Measurements from ENCODE around the gene MAP7D1.
"Not testable (repeated sequence)": the region's sequence is repeated elsewhere in the genome, so short reads cannot be mapped to it uniquely, and the experiment has no call there.

The MAP7D1 gene

DNA sequence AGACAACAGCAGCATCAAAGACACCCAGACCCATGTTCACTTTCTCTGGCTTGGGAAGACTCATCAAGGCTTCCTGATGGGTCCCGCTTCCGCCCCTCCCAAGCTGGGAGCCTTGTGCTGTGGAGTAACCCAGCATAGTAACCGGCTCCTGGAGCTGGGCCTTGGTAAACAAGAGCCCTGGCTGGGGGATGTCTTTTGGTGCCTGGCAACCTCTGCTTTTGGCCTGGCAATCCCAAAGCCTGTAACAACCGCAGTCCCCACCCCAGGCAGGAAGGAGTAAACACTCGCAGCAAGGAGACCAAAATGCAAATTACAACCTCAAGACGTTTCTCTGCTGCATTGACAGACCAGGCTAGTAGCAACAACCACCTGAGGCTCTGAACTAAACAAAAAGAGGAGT, 51.4 kb downstream of the MAP7D1 start:
- no peak for DNase-seq

DNA sequence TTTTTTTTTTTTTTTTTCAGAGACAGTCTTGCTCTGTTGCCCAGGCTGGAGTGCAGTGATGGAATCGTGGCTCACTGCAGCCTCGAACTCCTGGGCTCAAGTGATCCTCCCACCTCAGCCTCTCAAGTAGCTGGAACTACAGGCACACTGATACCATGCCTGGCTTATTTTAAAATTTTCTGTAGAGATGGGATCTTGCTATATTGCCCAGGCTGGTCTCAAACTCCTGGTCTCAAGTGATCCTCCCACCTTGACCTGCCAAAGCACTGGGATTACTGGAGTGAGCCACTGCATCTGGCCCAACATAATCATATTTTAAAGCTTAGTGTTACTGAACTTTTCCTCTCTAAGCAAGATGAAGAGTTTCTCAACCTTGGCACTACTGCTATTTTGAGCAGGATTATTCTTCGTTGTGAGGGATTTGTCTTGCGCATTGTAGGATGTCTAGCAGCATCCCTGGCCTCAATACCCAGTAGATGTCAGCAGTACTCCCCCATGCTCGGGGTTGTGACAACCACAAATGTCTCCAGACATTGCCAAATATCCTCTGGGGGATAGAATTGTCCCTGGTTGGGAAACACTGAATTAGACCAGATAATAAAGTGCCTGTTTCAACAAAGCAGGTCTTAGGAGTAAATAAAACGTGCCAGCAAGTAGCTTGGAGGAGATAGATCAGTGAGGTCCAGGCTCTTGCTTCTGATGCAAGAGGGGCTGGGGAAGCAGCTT, 53.2 kb downstream of the MAP7D1 start:
- no peak for DNase-seq

DNA sequence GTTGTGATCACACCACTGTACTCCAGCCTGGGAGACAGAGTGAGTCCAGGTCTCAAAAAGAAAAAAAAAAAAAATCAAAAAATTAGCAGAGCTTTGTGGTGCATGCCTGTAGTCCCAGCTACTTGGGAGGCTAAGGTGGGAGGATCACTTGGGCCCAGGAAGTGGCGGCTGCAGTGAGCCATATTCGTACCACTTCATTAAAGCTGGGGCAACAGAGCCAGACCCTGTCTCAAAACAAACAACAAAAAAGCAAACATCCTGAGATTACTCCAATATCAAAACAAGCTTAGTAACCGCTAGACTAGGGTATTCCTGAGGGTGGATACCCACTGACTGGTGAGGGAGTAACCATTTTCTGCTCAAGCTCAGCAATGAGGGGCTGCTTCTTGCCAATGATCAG, 55.3 kb downstream of the MAP7D1 start:
- DNase-seq: no peak

DNA sequence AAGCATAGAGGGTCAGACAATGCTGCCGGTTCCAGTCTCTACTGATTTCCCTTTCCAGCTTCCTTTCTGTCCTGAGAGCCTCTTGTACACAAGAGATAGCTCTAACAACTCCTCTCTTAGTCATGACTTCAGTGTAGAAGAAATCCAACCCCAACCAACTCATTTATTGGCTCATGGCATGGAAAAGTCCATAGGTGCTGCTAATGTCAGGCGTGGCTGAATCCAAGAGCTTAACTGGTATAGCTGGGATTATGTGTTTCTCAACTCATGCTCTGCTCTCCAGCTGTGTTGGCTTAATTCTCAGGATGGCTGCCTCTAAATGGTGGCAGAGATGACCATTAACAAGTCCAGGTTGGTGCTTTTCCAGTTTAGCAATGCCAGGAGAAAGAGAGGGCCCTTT, 55.9 kb downstream of the MAP7D1 start:
- DNase-seq: no peak

DNA sequence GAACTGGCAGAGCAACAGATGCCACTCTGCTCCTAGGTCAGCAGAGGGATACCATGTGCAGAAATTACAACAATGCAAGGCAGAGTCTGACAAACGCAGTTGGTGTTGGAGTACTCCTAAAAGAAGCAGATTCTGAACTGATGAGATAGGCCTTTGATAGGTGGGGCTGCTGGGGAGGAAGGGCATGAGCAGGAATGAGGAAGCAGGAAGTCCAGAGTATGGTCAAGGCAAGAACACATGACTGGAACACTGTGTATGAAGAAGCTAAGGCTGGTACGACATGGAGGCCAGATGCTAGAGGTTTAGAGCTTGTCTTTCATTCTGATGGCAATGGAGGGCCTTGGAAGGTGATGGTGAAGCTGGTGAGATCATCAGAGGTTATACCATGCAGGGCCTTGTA, 56.8 kb downstream of the MAP7D1 start:
- no peak for DNase-seq

DNA sequence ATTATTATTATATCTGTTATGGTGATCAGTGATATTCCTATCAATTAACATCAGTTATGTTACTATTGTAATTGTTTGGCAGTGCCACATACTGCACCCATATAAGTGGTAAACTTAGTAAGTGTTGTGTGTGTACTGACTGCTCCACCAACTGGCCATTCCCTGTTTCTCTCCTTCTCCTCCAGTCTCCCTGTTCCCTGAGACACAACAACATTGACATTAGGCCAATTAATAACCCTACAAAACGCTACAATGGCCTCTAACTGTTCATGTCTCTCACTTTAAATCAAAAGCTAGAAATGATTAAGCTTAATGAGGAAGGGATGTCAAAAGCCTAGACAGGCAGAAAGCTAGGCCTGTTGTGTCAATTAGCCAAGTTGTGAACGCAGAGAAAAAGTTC, 61.7 kb downstream of the MAP7D1 start:
- DNase-seq: no peak

DNA sequence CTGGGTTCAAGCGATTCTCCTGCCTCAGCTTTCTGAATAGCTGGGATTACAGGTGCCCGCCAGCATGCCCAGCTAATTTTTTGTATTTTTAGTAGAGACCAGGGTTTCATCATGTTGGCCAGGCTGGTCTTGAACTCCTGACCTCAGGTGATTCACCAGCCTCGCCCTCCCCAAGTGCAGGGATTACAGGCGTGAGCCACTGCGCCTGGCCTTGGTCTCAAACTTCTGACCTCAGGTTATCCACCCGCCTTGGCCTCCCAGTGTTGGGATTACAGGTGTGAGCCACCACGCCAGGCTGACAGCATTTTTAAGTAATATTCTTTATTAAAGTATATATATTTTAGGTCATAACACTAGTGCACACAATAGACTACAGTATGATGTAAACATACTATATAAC, 65.9 kb downstream of the MAP7D1 start:
- DNase-seq: not testable (repeated sequence)

DNA sequence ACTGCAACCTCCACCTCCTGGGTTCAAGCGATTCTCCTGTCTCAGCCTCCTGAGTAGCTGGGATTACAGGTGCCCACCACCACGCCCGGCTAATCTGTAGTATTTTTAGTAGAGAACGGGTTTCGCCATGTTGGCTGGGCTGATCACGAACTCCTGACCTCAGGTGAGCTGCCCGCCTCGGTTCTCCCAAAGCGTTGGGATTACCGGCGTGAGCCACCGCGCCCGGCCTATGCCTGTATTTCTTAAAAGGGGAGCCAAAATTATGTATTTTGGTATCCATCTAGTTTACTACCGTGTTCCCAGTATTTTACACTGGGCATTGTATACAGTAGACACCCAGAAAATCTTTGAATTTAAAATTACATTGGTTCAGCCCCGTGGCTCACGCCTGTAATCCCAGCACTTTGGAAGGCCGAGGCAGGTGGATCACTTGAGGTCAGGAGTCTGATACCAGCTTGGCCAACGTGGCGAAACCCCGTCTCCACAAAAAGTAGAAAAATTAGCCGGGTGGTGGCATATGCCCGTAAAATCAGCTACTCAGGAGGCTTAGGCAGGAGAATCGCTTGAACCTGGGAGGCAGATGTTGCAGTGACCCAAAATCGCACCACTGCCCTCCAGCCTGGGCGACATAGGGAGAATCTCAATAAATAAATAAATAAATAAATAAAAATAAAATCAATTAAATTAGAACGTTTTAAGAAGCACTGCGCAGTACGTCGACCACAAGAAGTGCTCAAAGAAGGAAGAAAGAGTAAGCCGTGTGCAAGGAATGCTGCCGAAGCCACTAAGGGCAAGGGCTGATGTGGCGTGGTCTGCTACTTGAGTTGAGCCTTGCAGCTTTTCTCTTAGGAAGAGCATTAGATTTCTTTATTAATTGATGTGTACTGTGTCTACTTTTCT, 66.8 kb downstream of the MAP7D1 start:
- no peak for DNase-seq

DNA sequence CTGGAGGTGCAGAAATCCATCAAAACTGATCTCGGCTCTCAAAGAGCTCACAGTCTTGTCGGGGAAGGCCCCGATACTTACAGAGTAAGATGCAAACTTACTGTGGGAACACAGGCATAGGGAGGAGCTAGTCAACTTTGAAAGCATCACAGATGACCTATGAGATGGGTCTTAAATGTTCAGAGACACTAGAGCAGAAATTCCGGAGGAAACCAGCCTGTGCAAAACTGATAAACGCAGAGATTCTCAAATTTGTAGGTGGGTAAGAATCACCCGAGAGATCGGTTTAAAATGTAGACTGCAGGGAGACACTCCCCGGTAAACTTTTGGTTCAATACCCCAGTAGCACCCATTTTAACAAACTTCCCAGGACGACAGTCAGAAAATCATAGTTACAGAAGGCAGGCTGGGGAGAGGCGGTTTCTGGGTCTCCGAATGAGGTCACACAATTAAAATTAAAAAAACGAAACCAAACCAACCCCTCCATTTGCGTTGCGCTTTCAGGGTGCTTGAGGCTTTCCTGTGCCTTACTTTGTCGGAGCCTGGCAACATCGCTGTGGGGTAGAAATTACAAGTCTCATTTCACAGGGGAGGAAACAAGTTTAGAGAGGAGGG, 67.5 kb downstream of the MAP7D1 start:
- no peak for DNase-seq

DNA sequence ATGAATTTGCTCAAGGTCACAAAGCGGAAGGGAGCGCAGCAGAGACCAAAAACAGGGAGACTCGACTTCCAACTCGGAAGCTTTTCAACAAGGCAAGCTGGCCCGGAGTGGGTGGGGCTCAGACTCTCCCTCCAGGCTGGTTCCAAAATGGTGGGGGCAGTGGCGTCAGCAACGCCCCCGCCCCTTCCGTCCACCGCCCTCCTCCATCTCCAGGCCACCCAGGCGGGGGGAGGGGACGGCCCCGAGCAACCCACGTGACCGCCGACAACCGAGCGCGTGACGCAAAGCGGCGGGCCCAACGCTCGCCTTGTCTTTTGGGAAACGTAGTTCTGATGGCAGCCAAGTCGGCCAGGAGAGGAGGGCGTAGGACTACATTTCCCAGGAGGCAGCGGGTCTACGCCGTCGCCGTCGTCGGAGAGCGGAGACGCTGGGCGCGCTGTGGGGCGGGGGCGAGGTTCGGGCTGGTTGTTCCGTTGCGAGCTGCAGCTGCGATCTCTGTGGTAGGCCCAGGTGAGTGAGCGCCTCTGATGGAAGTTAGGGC, 68.1 kb downstream of the MAP7D1 start, which contains the start of gene THRAP3:
Gene THRAP3, plus strand, starts transcription at position 448 of the 541 bp plus-strand sequence. CDS start 58,121 bp downstream, outside the sequence.
- peak; percentile 90 for DNase-seq

DNA sequence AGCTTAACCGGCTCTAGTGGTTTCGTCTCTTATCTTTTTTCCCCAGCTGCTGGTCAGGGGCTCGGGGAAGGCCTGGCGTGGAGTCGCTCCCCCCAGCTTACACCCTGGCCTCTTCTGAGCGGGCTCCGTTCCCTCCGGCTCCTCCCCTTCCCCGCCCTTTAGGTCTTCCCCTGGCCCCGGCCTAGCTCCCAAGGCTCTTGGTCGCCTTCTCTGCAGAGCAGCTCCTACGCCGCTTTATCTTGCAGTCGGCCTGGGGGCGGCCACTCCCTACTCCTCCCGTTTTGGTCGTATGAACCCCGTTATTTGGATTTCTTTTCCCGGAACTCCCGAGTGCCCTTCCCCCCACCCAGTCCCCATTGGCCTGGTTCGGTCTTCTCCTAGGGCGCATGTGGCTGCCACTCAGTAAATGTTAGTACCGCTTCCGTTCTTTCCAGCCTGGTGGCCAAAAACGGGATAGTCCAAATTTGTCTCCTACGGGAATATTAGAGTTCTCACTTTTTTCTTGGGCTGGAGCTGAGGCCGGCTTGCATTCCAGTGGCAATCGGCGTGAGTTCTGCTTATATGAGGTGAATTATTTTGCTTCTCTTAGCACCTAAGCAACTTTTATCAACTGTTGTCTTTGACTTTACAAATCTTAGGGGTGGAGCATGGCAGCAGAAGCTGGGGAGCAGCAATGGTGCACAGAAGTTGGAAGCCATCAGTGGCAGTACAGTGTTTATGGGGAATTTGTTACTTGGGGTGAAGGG, 68.8 kb downstream of the MAP7D1 start:
- peak; percentile 8 for DNase-seq

DNA sequence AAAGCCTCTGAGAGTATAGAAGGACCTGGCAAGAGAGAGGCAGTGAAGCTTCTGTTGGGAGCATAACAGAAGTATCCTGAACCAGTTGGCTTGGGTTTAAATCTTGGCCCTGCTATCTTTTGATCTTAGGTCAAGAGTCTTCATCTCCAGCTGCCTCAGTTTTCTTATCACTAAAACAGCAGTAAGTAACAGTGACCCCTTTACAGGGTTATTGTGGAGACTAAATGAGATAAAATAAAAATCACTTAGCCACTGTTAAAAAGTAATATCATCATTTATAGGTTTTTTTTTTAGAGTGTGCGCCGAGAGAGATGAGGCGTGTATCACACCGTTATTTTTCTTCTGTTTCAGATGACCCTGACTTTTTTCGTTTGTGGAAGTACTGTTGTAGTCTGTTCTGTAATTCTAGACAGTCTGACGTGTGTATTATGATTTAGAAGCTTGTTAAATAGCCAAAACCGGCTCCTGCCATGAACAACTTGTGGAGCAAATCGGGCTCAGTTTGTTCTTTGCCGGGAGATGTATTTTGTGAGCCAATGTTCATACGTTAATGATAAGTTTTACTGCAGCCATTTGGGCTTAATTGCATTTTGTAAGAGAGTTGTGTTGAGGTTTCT, 69.4 kb downstream of the MAP7D1 start:
- no peak for DNase-seq

DNA sequence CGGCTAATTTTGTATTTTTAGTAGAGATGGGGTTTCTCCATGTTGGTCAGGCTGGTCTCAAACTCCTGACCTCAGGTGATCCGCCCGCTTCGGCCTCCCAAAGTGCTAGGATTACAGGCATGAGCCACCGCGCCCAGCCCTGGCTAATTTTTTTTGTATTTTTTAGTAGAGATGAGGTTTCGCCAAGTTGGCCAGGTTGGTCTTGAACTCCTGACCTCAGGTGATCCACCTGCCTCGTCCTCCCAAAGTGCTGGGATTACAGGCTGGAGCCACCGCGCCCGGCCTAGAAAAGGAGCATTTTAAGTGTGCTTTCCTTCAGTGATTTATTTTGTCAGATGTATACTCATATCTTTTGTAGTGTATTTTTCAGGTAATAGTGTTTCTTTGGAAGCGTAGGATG, 74.3 kb downstream of the MAP7D1 start:
- not testable (repeated sequence) for DNase-seq

Measured in NCI-H524 treated with DMSO at 0.1 percent for 48 hours (cell line).